HFFc6 (cell line): ENCODE measurements around the gene DEFB114. TPM values are rescaled to one million over a fixed set of nuclear protein-coding genes. Genes with fewer than 3 reads are reported as not detected.
"Not testable (repeated sequence)": the region's sequence is repeated elsewhere in the genome, so short reads cannot be mapped to it uniquely, and the experiment has no call there.

Source experiments
- DNase-seq: peaks from one replicate; pipeline ENCODE4 v3.0.0-alpha.2; 2018
- H3K27ac Mint-ChIP-seq: 2 replicates; pipeline ENCODE4 v1.8.0; 2020; ENCODE audit warnings: mild to moderate bottlenecking, mixed read lengths
- H3K27me3 Mint-ChIP-seq: 2 replicates; pipeline ENCODE4 v1.8.0; 2021; ENCODE audit warnings: mild to moderate bottlenecking, moderate library complexity, mixed read lengths; ENCODE audit not compliant: insufficient read depth
- H3K36me3 Mint-ChIP-seq: 2 replicates; pipeline ENCODE4 v1.8.0; 2021; ENCODE audit warnings: low read depth, mixed read lengths
- H3K4me1 Mint-ChIP-seq: 2 replicates; pipeline ENCODE4 v1.8.0; 2020; ENCODE audit warnings: low read depth, mixed read lengths
- H3K4me3 Mint-ChIP-seq: 2 replicates; pipeline ENCODE4 v1.8.0; 2020; ENCODE audit warnings: mild to moderate bottlenecking, moderate library complexity, mixed read lengths
- H3K9me3 Mint-ChIP-seq: 2 replicates; pipeline ENCODE4 v1.8.0; 2020; ENCODE audit warnings: mild to moderate bottlenecking, mixed read lengths
- CTCF ChIP-seq: fragments of 200-600 bp; sonication (generic); IDR thresholded peaks from 2 replicates; pipeline ENCODE4 v1.5.0; 2021; ENCODE audit warnings: antibody characterized with exemption, mild to moderate bottlenecking
- total RNA-seq, 6 experiments: library from RNA; stranded (reverse); fragmentation: NEBNext Ultra II Directional; extraction: Animal tissue kit (Norgen Biotek cat#: 25700); gene quantifications; 2 replicates in 1 of 6; 3 replicates in 5 of 6; pipeline ENCODE4 v1.2.3, GENCODE V29; 2021

DEFB114 gene
- total RNA-seq, 6 experiments from 2014 or later, result not detected

DNA sequence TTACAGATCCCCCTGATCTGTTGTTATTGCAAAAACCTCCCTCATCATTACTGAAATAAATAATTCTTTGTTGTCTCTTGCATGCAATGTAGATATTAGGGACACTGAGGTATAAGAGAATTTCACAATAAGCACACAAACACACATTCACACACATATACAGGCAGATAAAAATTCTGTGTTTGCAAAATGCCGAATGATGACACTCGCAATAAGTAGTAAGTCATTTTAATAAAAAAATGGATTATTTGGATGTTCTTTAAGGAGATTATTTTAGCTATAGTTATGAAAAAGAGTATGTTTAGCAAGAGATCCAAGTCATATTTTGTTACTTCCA is 13.6 kb downstream of the DEFB114 start:
- peaks cover 46% of the 10 kb centered on the region for H3K9me3 Mint-ChIP-seq
- no peak for DNase-seq
- no peaks in the 10 kb centered on the region for H3K36me3 Mint-ChIP-seq
- no peak for TF ChIP-seq CTCF
- H3K4me3 Mint-ChIP-seq, result no peak overlapping the region
- no peaks in the 10 kb centered on the region for H3K4me1 Mint-ChIP-seq
- H3K27ac Mint-ChIP-seq, result no peak overlapping the region
- H3K27me3 Mint-ChIP-seq, result no peaks in the 10 kb centered on the region

DNA sequence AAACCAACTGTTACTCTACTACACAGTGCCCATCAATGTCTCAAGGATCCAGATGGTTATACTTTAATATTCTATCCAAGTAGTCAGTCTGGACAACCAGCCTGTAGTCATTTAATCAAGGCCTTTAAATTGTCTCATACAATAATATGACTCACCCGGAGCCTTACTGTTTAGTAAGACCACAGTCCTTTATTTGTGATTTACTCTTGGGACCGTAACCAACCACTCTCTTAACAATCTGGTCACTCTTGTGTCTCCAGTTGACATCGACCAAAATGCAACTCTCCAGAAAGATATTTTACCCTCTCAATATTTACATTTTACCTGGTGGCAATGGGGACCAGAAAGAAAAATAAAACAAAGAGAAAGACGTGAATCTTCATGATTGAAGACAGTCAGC is 14.9 kb downstream of the DEFB114 start:
- DNase-seq, result no peak
- Mint-ChIP-seq H3K27ac (no peak overlapping the region), H3K4me3 (no peak overlapping the region), H3K36me3 (no peaks in the 10 kb centered on the region), H3K27me3 (no peaks in the 10 kb centered on the region), H3K9me3 (peaks cover 52% of the 10 kb centered on the region), H3K4me1 (no peaks in the 10 kb centered on the region)
- no peak for TF ChIP-seq CTCF

- TF ChIP-seq CTCF, result no peak
- Mint-ChIP-seq H3K27me3 (no peaks in the 10 kb centered on the region), H3K4me1 (no peaks in the 10 kb centered on the region), H3K36me3 (no peaks in the 10 kb centered on the region), H3K27ac (no peak overlapping the region), H3K9me3 (peaks cover 40% of the 10 kb centered on the region), H3K4me3 (no peak overlapping the region)
- no peak for DNase-seq
Observed at GRCh38 chr6:49946835-49947234, 17.1 kb downstream of the DEFB114 start.

DNA sequence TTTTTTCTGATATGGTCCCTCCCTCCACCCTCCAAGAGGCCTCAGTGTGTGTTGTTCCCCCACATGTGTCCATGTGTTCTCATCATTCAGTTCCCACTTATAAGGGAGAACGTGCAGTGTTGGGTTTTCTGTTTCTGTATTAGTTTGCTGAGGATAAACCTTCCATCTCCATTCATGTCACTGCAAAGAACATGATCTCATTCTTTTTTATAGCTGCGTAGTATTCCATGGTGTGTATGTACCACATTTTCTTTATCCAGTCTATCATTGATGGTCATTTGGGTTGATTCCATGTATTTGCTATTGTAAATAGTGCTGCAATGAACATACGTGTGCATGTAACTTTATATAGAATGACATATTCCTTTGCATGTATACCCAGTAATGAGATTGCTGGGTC is 19.9 kb downstream of the DEFB114 start:
- not testable (repeated sequence) for DNase-seq

DNA sequence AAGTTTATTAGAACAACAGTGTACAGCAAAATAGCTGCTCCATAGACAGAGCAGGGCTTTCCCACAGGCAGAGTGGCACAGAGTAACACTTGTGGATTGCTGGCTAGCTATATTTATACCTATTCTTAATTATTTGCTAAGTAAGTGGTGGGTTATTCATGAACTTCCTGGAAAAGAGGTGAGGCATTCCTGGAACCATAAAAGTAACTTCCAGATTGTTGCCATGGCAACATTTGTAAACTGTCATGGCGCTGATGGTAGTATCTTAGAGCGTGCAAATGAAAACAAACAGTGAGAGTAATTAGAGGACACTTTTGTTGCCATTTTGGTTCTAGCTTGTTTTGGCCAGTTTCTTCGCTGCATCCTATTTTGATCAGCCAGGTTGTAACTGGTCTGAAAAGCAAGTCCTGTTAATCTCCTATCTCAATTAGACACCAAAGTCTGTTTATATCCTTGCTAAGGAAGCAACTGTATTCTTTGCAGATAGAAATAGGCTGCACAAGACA is 23.9 kb downstream of the DEFB114 start:
- no peaks in the 10 kb centered on the region for H3K27me3 Mint-ChIP-seq
- H3K4me1 Mint-ChIP-seq, result no peaks in the 10 kb centered on the region
- H3K27ac Mint-ChIP-seq, result no peak overlapping the region
- H3K4me3 Mint-ChIP-seq, result no peak overlapping the region
- DNase-seq, result no peak
- no peak for TF ChIP-seq CTCF
- no peaks in the 10 kb centered on the region for H3K36me3 Mint-ChIP-seq
- H3K9me3 Mint-ChIP-seq, result peaks cover 28% of the 10 kb centered on the region

More for the DNA sequence above, 19.9 kb downstream of the DEFB114 start:
- not testable (repeated sequence) for H3K4me3 Mint-ChIP-seq, H3K27me3 Mint-ChIP-seq, H3K36me3 Mint-ChIP-seq, H3K27ac Mint-ChIP-seq, H3K4me1 Mint-ChIP-seq
- peaks cover 37% of the 10 kb centered on the region for H3K9me3 Mint-ChIP-seq

- no peak for TF ChIP-seq CTCF
- Mint-ChIP-seq H3K27me3 (no peaks in the 10 kb centered on the region), H3K36me3 (no peaks in the 10 kb centered on the region), H3K27ac (no peak overlapping the region), H3K4me3 (no peak overlapping the region), H3K4me1 (no peaks in the 10 kb centered on the region), H3K9me3 (peaks cover 21% of the 10 kb centered on the region)
- DNase-seq, result no peak
Observed at GRCh38 chr6:49937811-49938210, 26.2 kb downstream of the DEFB114 start.
